WTC11 (cell line): ENCODE measurements around the gene TKT. TPM values are rescaled to one million over a fixed set of nuclear protein-coding genes. Genes with fewer than 3 reads are reported as not detected.
"Not testable (repeated sequence)": the region's sequence is repeated elsewhere in the genome, so short reads cannot be mapped to it uniquely, and the experiment has no call there.

ENCODE experiments used
- ATAC-seq: fragments of 200-7000 bp; cut with Tn5 transposase; 2 replicates; pipeline ENCODE4 v1.10.0; 2021; ENCODE audit warnings: mild to moderate bottlenecking, moderate library complexity
- CTCF ChIA-PET: fragments of 300-600 bp; sonication (Branson Sonifier 250); formaldehyde crosslinking; loops from one replicate; lab custom pipeline; 2021; ENCODE audit warnings: antibody characterized with exemption; lab: Charles Lee
- POLR2A ChIA-PET: fragments of 350-600 bp; sonication (Branson Sonifier 250); formaldehyde crosslinking; loops from one replicate; lab custom pipeline; 2021; ENCODE audit warnings: antibody characterized with exemption; lab: Charles Lee
- DNase-seq: peaks from one replicate; pipeline ENCODE4 v3.0.0; 2021; ENCODE audit warnings: low spot score
- H3K27ac Mint-ChIP-seq: 2 replicates; pipeline ENCODE4 v1.8.0; 2021; ENCODE audit warnings: mixed read lengths
- H3K27me3 Mint-ChIP-seq: 2 replicates; pipeline ENCODE4 v1.8.0; 2021; ENCODE audit warnings: low read depth, mild to moderate bottlenecking, moderate library complexity, mixed read lengths
- H3K36me3 Mint-ChIP-seq: 2 replicates; pipeline ENCODE4 v1.8.0; 2021; ENCODE audit warnings: mixed read lengths
- H3K4me1 Mint-ChIP-seq: 2 replicates; pipeline ENCODE4 v1.8.0; 2022; ENCODE audit warnings: mixed read lengths
- H3K4me3 Mint-ChIP-seq: 2 replicates; pipeline ENCODE4 v1.8.0; 2021; ENCODE audit warnings: mild to moderate bottlenecking, moderate library complexity, mixed read lengths
- H3K9me3 Mint-ChIP-seq: 2 replicates; pipeline ENCODE4 v1.8.0; 2021; ENCODE audit warnings: mixed read lengths
- FOXK1 ChIP-seq: sonication (generic); formaldehyde crosslinking; IDR thresholded peaks from 2 replicates; pipeline ENCODE4 v1.8.0; 2022; ENCODE audit warnings: mild to moderate bottlenecking, moderate library complexity, missing genetic modification reagents
- NFE2L1 ChIP-seq: sonication (generic); formaldehyde crosslinking; IDR thresholded peaks from 2 replicates; pipeline ENCODE4 v1.8.1; 2023; ENCODE audit warnings: missing genetic modification reagents
- SMAD3 ChIP-seq: sonication (generic); formaldehyde crosslinking; IDR thresholded peaks from 2 replicates; pipeline ENCODE4 v1.8.0; 2022; ENCODE audit warnings: missing genetic modification reagents, mild to moderate bottlenecking, borderline replicate concordance
- SP1 ChIP-seq: sonication (generic); formaldehyde crosslinking; conservative IDR thresholded peaks from 2 replicates; pipeline ENCODE4 v1.8.1; 2022; ENCODE audit warnings: missing genetic modification reagents
- TEAD1 ChIP-seq: sonication (generic); formaldehyde crosslinking; IDR thresholded peaks from 2 replicates; pipeline ENCODE4 v1.8.0; 2022; ENCODE audit warnings: mild to moderate bottlenecking, missing genetic modification reagents
- ZNF121 ChIP-seq: sonication (generic); formaldehyde crosslinking; IDR thresholded peaks from 2 replicates; pipeline ENCODE4 v1.8.0; 2023; ENCODE audit warnings: missing genetic modification reagents
- total RNA-seq: library from RNA; stranded (reverse); gene quantifications from 3 replicates; pipeline ENCODE4 v1.2.3, GENCODE V29; 2021
- TF ChIP-seq, protein P1 (sequence below): fragments of 250-450 bp; sonication (Bioruptor Pico); IDR thresholded peaks from 2 replicates; pipeline ENCODE4 v1.9.0; 2021; ENCODE audit warnings: mild to moderate bottlenecking
- TF ChIP-seq, protein P2 (sequence below): sonication (generic); formaldehyde crosslinking; IDR thresholded peaks from 2 replicates; pipeline ENCODE4 v1.8.1; 2023; ENCODE audit warnings: mild to moderate bottlenecking, missing genetic modification reagents, moderate library complexity
- TF ChIP-seq, protein P3 (sequence below): sonication (generic); formaldehyde crosslinking; conservative IDR thresholded peaks from 2 replicates; pipeline ENCODE4 v1.8.1; 2022; ENCODE audit warnings: mild to moderate bottlenecking, missing genetic modification reagents
- TF ChIP-seq, protein P4 (sequence below): fragments of 250-450 bp; sonication (Bioruptor Pico); IDR thresholded peaks from 2 replicates; pipeline ENCODE4 v1.9.0; 2021; ENCODE audit warnings: mild to moderate bottlenecking
- TF ChIP-seq, protein P5 (sequence below): sonication (generic); formaldehyde crosslinking; IDR thresholded peaks from 2 replicates; pipeline ENCODE4 v1.8.1; 2023; ENCODE audit warnings: mild to moderate bottlenecking, missing genetic modification reagents

TKT gene
- total RNA-seq, 1 experiment from 2014 or later: 1,040 TPM

DNA sequence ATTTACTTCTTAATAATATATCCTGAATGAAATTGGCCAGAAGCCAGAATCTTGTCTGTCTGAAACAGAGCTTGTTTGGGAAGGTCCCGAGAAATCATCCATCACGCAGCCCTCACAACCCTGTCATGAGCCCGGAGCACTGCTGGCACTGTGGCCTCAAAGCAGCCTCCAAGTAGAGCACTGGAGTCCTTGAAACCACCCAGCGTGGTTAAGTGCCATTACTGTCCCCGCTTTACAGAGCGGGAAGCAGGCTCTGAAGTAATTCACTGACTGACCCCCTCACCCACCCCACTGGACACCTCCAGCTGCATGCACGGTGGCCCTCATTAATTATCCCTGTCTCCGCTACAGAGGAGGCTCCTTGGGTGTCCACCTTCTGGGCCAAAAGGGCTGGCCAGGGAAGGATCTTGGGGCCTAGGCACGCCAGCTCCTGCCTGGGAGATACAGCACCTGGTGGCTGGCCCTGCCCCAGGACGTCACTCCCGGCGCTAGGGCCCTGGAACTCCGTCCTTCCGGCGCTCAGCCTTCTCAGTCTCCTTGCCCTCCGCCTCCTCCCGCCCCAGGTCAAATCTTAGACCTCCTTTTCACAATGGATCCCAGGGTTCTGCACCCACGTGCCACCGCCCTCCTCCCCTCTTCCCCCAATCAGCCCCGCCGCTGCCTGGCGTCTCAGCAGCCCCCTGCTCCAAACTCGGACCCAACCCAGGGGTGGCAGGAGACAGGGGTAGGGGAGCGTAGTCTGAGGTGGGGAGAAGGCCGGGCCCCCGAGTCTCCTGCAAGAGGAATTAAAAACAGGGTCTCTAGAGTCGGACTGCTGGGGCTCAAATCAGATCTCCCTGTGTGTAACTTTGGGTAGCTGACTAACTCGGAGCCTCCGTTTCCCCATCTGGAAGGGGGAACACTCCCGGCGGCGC lies 1.1 kb downstream of the TKT start (continued):
- TF ChIP-seq, protein P1, sequence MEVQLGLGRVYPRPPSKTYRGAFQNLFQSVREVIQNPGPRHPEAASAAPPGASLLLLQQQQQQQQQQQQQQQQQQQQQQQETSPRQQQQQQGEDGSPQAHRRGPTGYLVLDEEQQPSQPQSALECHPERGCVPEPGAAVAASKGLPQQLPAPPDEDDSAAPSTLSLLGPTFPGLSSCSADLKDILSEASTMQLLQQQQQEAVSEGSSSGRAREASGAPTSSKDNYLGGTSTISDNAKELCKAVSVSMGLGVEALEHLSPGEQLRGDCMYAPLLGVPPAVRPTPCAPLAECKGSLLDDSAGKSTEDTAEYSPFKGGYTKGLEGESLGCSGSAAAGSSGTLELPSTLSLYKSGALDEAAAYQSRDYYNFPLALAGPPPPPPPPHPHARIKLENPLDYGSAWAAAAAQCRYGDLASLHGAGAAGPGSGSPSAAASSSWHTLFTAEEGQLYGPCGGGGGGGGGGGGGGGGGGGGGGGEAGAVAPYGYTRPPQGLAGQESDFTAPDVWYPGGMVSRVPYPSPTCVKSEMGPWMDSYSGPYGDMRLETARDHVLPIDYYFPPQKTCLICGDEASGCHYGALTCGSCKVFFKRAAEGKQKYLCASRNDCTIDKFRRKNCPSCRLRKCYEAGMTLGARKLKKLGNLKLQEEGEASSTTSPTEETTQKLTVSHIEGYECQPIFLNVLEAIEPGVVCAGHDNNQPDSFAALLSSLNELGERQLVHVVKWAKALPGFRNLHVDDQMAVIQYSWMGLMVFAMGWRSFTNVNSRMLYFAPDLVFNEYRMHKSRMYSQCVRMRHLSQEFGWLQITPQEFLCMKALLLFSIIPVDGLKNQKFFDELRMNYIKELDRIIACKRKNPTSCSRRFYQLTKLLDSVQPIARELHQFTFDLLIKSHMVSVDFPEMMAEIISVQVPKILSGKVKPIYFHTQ: no peak
- TF ChIP-seq, all 79 proteins: peak for 15

DNA sequence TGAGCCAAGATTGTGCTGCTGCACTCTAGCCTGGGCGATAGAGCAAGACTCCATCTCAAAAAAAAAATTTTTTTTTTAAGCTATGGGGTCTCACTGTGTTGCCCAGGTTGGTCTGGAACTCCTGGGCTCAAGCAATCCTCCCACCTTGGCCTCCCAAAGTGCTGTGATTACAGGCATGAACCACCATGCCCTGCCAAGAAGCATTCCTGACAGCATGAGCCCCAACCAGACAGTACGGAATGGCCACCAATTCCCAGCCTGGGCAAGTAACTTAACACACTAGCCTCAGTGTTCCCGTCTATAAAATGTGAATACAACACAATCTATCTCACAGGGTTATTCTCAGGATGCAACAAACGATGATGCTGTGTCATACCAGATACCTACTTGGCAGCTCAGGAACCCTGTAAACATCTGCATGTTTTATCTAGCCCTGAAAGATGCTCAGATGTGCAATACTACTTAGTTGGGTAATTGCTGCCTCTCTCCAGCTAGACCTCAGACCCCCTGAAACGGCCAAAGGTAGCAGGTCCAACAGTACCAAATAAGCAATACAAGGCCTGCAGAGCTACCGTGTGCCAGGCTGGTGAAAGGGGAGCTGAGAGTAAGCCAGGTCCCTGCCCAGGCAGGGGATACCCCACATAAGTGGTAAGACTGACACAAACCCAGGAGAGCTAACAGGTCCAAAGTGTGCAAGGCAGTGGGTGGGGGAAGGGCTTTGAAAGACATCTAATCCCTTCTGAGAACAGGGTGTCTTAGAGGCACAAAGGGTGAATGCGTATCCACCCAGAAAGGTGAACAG lies 1.9 kb downstream of the TKT start:
- ATAC-seq: no peak
- Mint-ChIP-seq H3K4me1 (peaks cover 66% of the 10 kb centered on the region), H3K9me3 (no peaks in the 10 kb centered on the region), H3K4me3 (peak overlapping the region; percentile 85), H3K36me3 (peaks cover 9% of the 10 kb centered on the region), H3K27ac (peak overlapping the region; percentile 100), H3K27me3 (peaks cover 6% of the 10 kb centered on the region; the same call in 1 of the 2 replicates)
- CTCF ChIA-PET: interaction anchor here (0.8 to 1.3 kb wide), 4 partner anchors 11 to 461 kb away, joined by 3 read pairs; partner anchors contain the start of gene DCP1A
- peak; percentile 99 for TF ChIP-seq ZNF121 (CRISPR knock-in tag)
- TF ChIP-seq, protein P2, sequence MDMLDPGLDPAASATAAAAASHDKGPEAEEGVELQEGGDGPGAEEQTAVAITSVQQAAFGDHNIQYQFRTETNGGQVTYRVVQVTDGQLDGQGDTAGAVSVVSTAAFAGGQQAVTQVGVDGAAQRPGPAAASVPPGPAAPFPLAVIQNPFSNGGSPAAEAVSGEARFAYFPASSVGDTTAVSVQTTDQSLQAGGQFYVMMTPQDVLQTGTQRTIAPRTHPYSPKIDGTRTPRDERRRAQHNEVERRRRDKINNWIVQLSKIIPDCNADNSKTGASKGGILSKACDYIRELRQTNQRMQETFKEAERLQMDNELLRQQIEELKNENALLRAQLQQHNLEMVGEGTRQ (CRISPR knock-in tag): no peak
- POLR2A ChIA-PET: interaction anchor here (0.8 to 2.7 kb wide), 5 partner anchors 10 to 94 kb away, joined by 3 to 10 read pairs (median 4); partner anchors contain the start of gene DCP1A
- DNase-seq: no peak

DNA sequence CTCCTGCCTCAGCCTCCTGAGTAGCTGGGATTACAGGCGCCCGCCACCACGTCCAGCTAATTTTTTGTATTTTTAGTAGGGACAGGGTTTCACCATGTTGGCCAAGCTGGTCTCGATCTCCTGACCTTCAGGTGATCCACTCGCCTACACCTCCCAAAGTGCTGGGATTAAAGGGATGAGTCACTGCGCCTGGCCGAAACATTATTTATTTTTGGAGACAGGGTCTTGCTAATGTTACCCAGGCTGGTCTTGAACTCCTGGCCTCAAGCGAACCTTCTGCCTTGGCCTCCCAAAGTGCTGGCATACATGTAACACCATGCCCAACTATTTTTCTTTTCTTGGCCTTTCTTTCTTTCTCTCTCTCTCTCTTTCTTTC lies 2.9 kb downstream of the TKT start:
- Mint-ChIP-seq H3K4me1 (peaks cover 64% of the 10 kb centered on the region), H3K27ac (peak overlapping the region; percentile 100), H3K36me3 (peaks cover 10% of the 10 kb centered on the region), H3K4me3 (peak overlapping the region; percentile 85)
- DNase-seq, ATAC-seq, H3K9me3 Mint-ChIP-seq, H3K27me3 Mint-ChIP-seq: not testable (repeated sequence)
- ChIA-PET POLR2A (interaction anchor here (0.6 to 1.1 kb wide), 5 partner anchors 9 to 290 kb away, joined by 3 to 4 read pairs (median 3); no protein-coding TSS in a partner anchor), CTCF (interaction anchor here (0.9 to 1.7 kb wide), 3 partner anchors 10 to 460 kb away, joined by 3 to 5 read pairs (median 3); no protein-coding TSS in a partner anchor)

DNA sequence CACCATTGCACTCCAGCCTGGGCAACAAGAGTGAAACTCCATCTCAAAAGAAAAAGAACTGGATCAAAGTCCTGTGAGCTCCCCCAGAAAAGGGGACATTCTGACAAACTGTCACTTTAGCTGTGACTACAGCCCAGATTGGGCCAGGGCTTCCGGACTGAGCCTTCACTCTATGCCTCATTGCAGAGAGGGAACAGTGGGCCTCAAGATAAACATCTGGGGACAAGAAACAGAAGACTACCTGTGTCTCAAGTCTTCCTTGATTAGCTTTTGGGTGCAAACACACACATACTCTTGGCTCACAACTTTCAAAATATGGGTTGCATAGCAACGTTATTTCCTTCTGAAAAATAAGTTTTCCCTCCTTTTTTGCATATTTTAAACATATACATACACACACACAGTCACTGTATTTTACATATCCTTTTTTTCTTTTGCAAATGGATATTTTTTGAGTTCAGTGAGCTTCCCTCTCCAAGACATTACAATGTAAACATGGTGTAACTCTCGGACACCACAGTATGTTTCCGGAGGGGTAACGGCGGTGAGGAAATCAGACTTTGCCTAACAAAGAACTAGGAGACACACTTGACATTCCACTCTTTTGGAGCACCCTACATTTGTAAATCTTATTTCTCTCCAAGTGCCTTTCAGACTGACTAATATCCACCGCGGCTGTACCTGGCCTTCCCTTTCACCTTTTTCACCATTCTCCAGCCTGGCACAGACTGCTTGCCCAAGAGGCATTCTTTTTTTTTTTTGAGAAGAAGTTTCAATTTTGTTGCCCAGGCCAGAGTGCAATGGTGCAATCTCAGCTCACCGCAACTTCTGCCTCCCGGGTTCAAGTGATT lies 3.5 kb downstream of the TKT start:
- TF ChIP-seq NFE2L1 (CRISPR knock-in tag) (no peak), FOXK1 (CRISPR knock-in tag) (peak; percentile 86), SP1 (CRISPR knock-in tag) (0 out of 2 replicates have a peak, but pooled peaks have one; percentile 25), TEAD1 (peak; percentile 77; the same call in 1 of the 2 replicates), SMAD3 (CRISPR knock-in tag) (no peak)
- TF ChIP-seq, protein P3, sequence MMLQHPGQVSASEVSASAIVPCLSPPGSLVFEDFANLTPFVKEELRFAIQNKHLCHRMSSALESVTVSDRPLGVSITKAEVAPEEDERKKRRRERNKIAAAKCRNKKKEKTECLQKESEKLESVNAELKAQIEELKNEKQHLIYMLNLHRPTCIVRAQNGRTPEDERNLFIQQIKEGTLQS (CRISPR knock-in tag): no peak
- TF ChIP-seq, protein P4, sequence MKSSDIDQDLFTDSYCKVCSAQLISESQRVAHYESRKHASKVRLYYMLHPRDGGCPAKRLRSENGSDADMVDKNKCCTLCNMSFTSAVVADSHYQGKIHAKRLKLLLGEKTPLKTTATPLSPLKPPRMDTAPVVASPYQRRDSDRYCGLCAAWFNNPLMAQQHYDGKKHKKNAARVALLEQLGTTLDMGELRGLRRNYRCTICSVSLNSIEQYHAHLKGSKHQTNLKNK (CRISPR knock-in tag): 0 out of 2 replicates have a peak, but pooled peaks have one; percentile 27
- TF ChIP-seq, protein P5, sequence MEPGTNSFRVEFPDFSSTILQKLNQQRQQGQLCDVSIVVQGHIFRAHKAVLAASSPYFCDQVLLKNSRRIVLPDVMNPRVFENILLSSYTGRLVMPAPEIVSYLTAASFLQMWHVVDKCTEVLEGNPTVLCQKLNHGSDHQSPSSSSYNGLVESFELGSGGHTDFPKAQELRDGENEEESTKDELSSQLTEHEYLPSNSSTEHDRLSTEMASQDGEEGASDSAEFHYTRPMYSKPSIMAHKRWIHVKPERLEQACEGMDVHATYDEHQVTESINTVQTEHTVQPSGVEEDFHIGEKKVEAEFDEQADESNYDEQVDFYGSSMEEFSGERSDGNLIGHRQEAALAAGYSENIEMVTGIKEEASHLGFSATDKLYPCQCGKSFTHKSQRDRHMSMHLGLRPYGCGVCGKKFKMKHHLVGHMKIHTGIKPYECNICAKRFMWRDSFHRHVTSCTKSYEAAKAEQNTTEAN: 0 out of 2 replicates have a peak, but pooled peaks have one; percentile 22
- peak overlapping the region; percentile 85 for H3K4me3 Mint-ChIP-seq
- H3K9me3 Mint-ChIP-seq: no peaks in the 10 kb centered on the region
- peaks cover 68% of the 10 kb centered on the region for H3K4me1 Mint-ChIP-seq
- CTCF ChIA-PET: interaction anchor here (1.1 to 1.8 kb wide), 6 partner anchors 9 to 99 kb away, joined by 3 to 5 read pairs (median 4); no protein-coding TSS in a partner anchor
- peak; percentile 18 for ATAC-seq
- peaks cover 14% of the 10 kb centered on the region for H3K36me3 Mint-ChIP-seq
- peak overlapping the region; percentile 100 for H3K27ac Mint-ChIP-seq
- DNase-seq: peak; percentile 41
- POLR2A ChIA-PET: interaction anchor here (0.6 to 1.1 kb wide), 7 partner anchors 8 to 291 kb away, joined by 3 to 4 read pairs (median 3); no protein-coding TSS in a partner anchor
- no peaks in the 10 kb centered on the region for H3K27me3 Mint-ChIP-seq
